ENCODE data around the gene IL17RA. TPM values are rescaled to one million over a fixed set of nuclear protein-coding genes. Genes with fewer than 3 reads are reported as not detected.

IL17RA gene
- polyA plus RNA-seq, 1 donor (not counting 4 experiments of a cell fraction or from before 2014, with no cell fraction given): 6.0 TPM

DNA sequence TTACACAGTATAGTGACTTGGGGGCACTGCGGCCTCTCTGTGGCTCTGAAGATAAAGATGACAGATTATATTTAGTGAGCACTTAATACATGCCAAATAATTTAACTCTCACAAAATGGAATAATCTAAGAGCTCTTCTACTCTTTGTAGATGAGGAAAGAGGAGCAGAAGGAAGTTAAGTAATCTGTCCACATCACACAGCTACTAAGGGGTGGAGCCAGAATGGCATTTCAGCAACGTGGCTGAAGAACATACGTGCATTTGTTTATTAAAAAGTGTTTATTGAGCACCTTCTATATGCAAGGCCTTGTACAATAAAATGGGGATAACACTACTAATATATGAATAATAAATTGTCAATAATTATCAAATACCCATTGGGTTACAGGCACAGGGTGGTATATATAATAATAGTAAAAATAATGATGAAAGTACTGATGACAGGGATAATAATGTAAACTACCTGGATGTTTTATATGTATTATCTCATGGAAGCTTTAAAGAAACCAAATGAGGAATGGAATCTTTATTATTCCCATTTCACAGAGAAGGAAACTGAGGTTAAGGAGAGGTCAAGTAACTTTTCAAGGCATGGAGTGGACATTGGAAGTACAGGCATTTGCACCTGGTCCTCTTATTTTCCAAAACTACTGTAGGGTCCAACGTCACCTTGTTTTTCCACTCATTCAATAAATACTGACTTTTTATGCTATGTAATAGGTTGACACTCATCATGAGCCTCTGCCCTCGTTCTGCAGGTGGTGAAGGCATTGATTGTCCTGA lies 38.0 kb upstream of the IL17RA start:
- H3K79me2 ChIP-seq (ENCODE audit: control insufficient read depth, insufficient read depth, low read length): no peaks in the 10 kb centered on the region
- dilution Hi-C loops (cut with MboI; ENCODE audit: extremely low pct_ligation_motif_present, low sequenced_read_pairs): no loop called here
- H3K4me2 ChIP-seq (ENCODE audit: control insufficient read depth, extremely low read depth, insufficient read depth, low read depth, low read length): no peak overlapping the region
- H3K9me3 ChIP-seq (ENCODE audit: control insufficient read depth, low read depth, low read length): no peaks in the 10 kb centered on the region
- no peaks in the 10 kb centered on the region for H3K9me1 ChIP-seq (ENCODE audit: control insufficient read depth, extremely low read depth, insufficient read depth, low read length)
- no peaks in the 10 kb centered on the region for H3K27me3 ChIP-seq (ENCODE audit: control insufficient read depth, extremely low read depth, insufficient read depth, low read length)
- DNase-seq (ENCODE audit: low read depth, low spot score): no peak
- peaks cover 0 to 2% of the 10 kb centered on the region in 2 experiments for H3K36me3 ChIP-seq (ENCODE audit: control insufficient read depth in 2 of 2, extremely low read depth in 1 of 2, insufficient read depth in 2 of 2, low read length in 2 of 2)
- no peak overlapping the region for H3K9ac ChIP-seq (ENCODE audit: control insufficient read depth, extremely low read depth, insufficient read depth, low read length)
- no peak overlapping the region for H3K4me3 ChIP-seq (ENCODE audit: control insufficient read depth in 2 of 3, extremely low read depth in 1 of 3, insufficient read depth in 2 of 3, low read depth in 1 of 3, low read length in 3 of 3)
- no peak for FAIRE-seq
- no peak overlapping the region for H3K27ac ChIP-seq (ENCODE audit: control insufficient read depth, insufficient read depth, low read length)
- no peak overlapping the region for H2AFZ ChIP-seq (ENCODE audit: control insufficient read depth, low read length)
- no peaks in the 10 kb centered on the region for H4K20me1 ChIP-seq (ENCODE audit: control insufficient read depth, extremely low read depth, insufficient read depth, low read length)
- H3K4me1 ChIP-seq (ENCODE audit: control insufficient read depth, extremely low read depth, insufficient read depth, low read length): no peaks in the 10 kb centered on the region
- TF ChIP-seq, protein P1, sequence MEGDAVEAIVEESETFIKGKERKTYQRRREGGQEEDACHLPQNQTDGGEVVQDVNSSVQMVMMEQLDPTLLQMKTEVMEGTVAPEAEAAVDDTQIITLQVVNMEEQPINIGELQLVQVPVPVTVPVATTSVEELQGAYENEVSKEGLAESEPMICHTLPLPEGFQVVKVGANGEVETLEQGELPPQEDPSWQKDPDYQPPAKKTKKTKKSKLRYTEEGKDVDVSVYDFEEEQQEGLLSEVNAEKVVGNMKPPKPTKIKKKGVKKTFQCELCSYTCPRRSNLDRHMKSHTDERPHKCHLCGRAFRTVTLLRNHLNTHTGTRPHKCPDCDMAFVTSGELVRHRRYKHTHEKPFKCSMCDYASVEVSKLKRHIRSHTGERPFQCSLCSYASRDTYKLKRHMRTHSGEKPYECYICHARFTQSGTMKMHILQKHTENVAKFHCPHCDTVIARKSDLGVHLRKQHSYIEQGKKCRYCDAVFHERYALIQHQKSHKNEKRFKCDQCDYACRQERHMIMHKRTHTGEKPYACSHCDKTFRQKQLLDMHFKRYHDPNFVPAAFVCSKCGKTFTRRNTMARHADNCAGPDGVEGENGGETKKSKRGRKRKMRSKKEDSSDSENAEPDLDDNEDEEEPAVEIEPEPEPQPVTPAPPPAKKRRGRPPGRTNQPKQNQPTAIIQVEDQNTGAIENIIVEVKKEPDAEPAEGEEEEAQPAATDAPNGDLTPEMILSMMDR (optimal IDR thresholded peaks at IDR 0.05 in 1 of 3, IDR thresholded peaks at IDR 0.05 in 1 of 3, conservative IDR thresholded peaks at IDR 0.05 in 1 of 3; ENCODE audit: extremely low read depth in 1 of 3, insufficient read depth in 2 of 3, low read length in 3 of 3): no peak
- TF ChIP-seq EZH2 (IDR thresholded peaks at IDR 0.05; ENCODE audit: low read length): no peak

DNA sequence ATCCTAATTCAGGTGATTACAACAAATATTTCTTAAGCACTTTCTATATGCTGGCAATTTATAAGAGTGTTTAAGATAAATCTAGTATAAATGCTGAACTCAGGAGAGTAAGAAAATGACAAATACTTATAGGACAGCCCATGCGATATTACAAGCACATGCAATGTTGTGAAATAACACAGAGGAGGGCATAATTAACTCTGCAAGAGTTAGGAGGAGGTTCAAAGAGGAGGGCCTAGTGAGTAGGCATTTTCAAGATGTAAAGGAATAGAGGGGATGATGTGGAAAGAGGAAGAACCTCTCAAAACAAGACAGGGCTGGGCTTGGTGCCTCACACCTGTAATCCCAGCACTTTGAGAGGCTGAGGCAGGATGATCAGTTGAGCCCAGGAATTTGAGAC lies 37.1 kb upstream of the IL17RA start:
- no peaks in the 10 kb centered on the region for H3K4me1 ChIP-seq (ENCODE audit: control insufficient read depth, extremely low read depth, insufficient read depth, low read length)
- no peaks in the 10 kb centered on the region for H4K20me1 ChIP-seq (ENCODE audit: control insufficient read depth, extremely low read depth, insufficient read depth, low read length)
- dilution Hi-C loops (cut with MboI; ENCODE audit: extremely low pct_ligation_motif_present, low sequenced_read_pairs): no loop called here
- no peaks in the 10 kb centered on the region for H3K27me3 ChIP-seq (ENCODE audit: control insufficient read depth, extremely low read depth, insufficient read depth, low read length)
- H3K9me1 ChIP-seq (ENCODE audit: control insufficient read depth, extremely low read depth, insufficient read depth, low read length): no peaks in the 10 kb centered on the region
- no peak for DNase-seq (ENCODE audit: low read depth, low spot score)
- no peaks in the 10 kb centered on the region for H3K9me3 ChIP-seq (ENCODE audit: control insufficient read depth, low read depth, low read length)
- H3K4me3 ChIP-seq (ENCODE audit: control insufficient read depth in 2 of 3, extremely low read depth in 1 of 3, insufficient read depth in 2 of 3, low read depth in 1 of 3, low read length in 3 of 3): no peak overlapping the region
- no peak overlapping the region for H3K9ac ChIP-seq (ENCODE audit: control insufficient read depth, extremely low read depth, insufficient read depth, low read length)
- H3K36me3 ChIP-seq (ENCODE audit: control insufficient read depth in 2 of 2, extremely low read depth in 1 of 2, insufficient read depth in 2 of 2, low read length in 2 of 2): peaks cover 0 to 2% of the 10 kb centered on the region in 2 experiments
- H3K27ac ChIP-seq (ENCODE audit: control insufficient read depth, insufficient read depth, low read length): no peak overlapping the region
- H2AFZ ChIP-seq (ENCODE audit: control insufficient read depth, low read length): no peak overlapping the region
- TF ChIP-seq EZH2 (IDR thresholded peaks at IDR 0.05; ENCODE audit: low read length): no peak
- no peaks in the 10 kb centered on the region for H3K79me2 ChIP-seq (ENCODE audit: control insufficient read depth, insufficient read depth, low read length)
- no peak overlapping the region for H3K4me2 ChIP-seq (ENCODE audit: control insufficient read depth, extremely low read depth, insufficient read depth, low read depth, low read length)
- FAIRE-seq: no peak

Measured in keratinocyte (primary cell).